ENCODE results near the gene CCT7.
"Not testable (repeated sequence)": the region's sequence is repeated elsewhere in the genome, so short reads cannot be mapped to it uniquely, and the experiment has no call there.

The CCT7 gene

DNA sequence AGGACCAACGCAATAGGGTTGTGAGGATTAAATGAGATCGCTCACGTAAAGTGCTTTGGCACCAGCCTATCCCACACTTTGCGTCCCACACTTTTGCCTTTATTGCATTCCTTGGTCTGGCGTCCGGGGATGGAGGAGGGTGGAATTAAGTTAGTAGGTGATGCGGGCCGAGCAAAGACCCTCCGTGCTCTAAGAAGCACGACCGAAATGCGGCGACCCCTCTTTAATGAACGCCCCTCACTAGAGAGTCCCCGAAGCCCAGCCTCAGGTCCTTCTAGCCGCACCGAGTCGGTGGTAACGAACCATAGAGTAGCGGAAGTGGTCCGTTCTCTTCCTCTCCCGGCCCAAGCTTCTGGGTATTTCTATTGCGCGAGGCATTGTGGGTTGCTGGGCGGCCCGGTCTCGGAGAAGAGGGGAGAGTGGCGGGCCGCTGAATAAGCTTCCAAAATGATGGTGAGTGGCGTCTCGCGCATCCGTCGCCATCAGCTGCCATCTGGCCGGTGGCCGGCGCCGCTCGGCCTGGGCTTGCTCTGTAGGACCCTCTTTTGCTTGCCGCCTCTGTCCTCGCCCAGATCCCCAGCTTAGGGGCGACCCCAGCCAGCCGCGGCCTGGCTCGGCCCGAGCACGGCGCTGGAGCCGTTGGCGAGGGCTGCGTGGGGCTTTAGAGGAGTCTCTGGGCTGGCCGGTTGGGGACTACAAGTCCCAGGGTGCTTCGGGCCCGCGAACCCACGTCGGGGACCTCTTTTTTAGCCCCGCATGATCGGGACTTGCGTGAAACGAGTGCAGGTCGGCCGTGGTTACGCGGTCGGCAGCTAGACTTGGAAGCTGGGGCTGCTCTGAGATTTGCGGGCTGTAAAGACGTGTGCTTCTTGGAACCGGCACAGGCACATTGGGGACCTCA is at the start of gene CCT7:
CCT7 (plus strand) TSS at position 377 of the 901 bp plus-strand sequence; CDS start at position 448, 71 bp downstream.
- no peaks in the 10 kb centered on the region for H3K9me3 Mint-ChIP-seq
- H3K36me3 Mint-ChIP-seq (ENCODE audit: low read depth): peaks cover 57% of the 10 kb centered on the region
- no peaks in the 10 kb centered on the region for H3K27me3 Mint-ChIP-seq
- H3K27ac Mint-ChIP-seq: peak within 1 kb of the TSS; percentile 98
- peak; percentile 89 for DNase-seq
- peak within 1 kb of the TSS; percentile 86 for H3K4me3 Mint-ChIP-seq
- peaks cover 36% of the 10 kb centered on the region for H3K4me1 Mint-ChIP-seq (ENCODE audit: low read depth)

DNA sequence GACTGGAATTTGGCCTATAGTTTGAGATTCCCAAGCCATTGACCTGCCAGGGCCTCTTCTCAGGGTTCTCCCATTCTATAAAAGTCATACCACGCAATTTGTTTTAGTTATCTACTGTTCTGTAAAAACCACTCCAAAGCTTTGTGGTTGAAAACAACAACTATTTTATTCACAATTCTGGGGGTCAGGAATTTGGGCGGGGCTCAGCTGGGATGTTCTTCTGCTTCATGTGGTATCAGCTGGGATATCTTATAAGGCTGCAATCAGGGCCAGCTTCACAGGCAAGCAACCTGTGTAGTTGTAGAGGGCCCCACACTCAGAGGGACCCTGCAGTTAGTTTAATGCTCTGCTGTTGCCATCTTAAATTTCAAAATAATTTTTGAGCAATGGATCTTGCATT is 48.1 kb upstream of the CCT7 start:
- H3K27ac Mint-ChIP-seq: no peak overlapping the region
- H3K4me1 Mint-ChIP-seq (ENCODE audit: low read depth): no peaks in the 10 kb centered on the region
- no peak for DNase-seq
- H3K27me3 Mint-ChIP-seq: peaks cover 33% of the 10 kb centered on the region
- no peaks in the 10 kb centered on the region for H3K36me3 Mint-ChIP-seq (ENCODE audit: low read depth)
- H3K4me3 Mint-ChIP-seq: no peak overlapping the region
- peaks cover 9% of the 10 kb centered on the region for H3K9me3 Mint-ChIP-seq

DNA sequence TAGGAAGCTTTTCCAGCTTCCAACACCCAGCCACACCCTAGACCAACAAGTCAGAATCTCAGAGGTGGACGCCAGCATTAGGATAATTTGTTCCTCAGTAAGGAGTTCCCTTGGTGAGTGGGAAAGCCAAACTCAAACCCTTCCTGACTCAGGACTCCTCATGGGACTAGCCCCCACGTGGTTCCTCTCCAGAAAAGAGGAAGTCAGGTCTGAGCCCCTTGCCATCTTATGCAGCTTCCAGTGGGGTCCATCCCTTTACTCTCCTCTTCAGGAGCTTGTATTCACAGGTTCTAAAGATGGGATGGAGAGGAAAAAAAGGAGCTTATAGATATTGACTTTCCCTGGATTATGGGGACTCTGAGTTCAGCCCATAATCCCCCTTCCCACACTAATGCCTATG is 46.6 kb upstream of the CCT7 start:
- H3K4me3 Mint-ChIP-seq: no peak overlapping the region
- DNase-seq: no peak
- H3K9me3 Mint-ChIP-seq: peaks cover 9% of the 10 kb centered on the region
- no peak overlapping the region for H3K27ac Mint-ChIP-seq
- H3K4me1 Mint-ChIP-seq (ENCODE audit: low read depth): no peaks in the 10 kb centered on the region
- no peaks in the 10 kb centered on the region for H3K36me3 Mint-ChIP-seq (ENCODE audit: low read depth)
- peaks cover 23% of the 10 kb centered on the region for H3K27me3 Mint-ChIP-seq

DNA sequence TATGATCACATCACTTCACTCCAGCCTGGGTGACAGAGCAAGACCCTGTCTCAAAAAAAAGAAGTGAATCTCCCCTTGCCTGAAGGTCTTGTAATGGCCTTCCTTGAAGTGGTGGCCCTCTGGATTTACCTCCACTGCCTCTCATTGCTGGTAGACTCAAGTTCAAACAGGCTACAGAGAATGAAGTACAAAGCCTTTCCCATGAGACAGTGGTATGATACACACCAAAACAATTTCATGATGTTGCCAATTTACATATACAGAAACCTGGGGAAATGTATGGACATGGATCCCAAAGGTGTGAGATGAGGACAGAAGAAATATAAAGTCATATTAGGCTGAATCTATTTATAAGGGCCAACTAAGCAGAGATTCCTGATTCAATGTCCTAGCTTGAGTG is 36.5 kb upstream of the CCT7 start:
- H3K27me3 Mint-ChIP-seq: peaks cover 48% of the 10 kb centered on the region

DNA sequence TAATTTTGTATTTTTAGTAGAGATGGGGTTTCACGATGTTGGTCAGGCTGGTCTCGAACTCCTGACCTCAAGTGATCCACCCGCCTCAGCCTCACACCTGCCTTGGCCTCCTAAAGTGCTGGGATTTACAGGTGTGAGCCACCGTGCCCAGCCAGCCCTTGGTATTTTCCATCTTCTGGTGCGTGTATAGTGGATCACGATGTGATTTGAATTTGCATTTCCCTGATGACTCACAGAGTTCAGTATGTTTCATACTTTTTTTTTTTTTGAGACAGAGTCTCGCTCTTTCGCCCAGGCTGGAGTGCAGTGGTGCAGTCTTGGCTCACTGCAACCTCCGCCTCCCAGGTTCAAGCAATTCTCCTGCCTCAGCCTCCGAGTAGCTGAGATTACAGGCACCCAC is 33.8 kb upstream of the CCT7 start:
- not testable (repeated sequence) for H3K9me3 Mint-ChIP-seq; DNase-seq; H3K4me3 Mint-ChIP-seq; H3K27ac Mint-ChIP-seq; H3K36me3 Mint-ChIP-seq (ENCODE audit: low read depth)
- peaks cover 10% of the 10 kb centered on the region for H3K4me1 Mint-ChIP-seq (ENCODE audit: low read depth)
- peaks cover 69% of the 10 kb centered on the region for H3K27me3 Mint-ChIP-seq

More for the DNA sequence above, 36.5 kb upstream of the CCT7 start:
- DNase-seq: no peak
- H3K4me1 Mint-ChIP-seq (ENCODE audit: low read depth): peaks cover 7% of the 10 kb centered on the region
- H3K27ac Mint-ChIP-seq: no peak overlapping the region
- no peaks in the 10 kb centered on the region for H3K36me3 Mint-ChIP-seq (ENCODE audit: low read depth)
- no peak overlapping the region for H3K4me3 Mint-ChIP-seq
- H3K9me3 Mint-ChIP-seq: no peaks in the 10 kb centered on the region

DNA sequence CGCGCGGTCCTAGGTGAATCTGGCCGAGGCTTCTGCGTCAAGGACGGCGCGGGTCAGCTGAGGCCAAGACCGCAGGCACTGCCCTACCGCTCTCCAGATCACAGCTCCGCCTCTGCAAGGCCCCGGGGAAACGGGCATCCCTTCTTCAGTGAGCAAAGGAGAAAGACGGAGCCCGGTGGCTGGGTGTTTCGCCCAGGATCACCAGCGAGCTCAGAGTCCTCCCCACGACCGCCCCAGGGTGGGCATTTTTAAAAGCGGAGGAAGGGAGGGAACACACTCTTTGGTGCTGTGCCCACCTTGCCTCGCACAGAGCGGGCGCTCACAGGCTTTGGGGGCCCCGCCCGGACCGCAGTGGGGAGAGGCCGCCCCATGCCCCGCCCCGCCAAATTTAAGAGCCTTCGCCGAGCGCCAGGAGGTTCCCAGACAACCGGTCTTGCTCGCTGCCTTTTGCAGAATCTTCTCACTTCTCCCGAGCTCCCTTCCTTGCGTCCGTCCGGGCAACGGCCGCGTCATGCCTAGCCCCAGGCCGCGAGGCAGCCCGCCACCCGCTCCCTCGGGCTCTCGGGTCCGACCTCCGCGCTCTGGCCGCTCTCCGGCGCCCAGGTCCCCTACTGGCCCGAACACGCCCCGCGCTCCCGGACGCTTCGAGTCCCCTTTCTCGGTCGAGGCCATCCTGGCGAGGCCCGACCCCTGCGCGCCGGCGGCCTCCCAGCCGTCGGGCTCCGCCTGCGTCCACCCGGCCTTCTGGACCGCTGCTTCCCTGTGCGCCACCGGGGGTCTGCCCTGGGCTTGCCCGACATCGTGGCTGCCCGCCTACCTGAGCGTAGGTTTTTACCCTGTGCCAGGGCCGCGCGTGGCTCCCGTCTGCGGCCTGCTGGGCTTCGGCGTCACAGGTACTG is 31.7 kb upstream of the CCT7 start, which contains the start of gene NOTO:
NOTO (plus strand) TSS at position 419 of the 899 bp plus-strand sequence; CDS start at position 512, 93 bp downstream.
- H3K9me3 Mint-ChIP-seq: no peaks in the 10 kb centered on the region
- no peak within 1 kb of the TSS for H3K27ac Mint-ChIP-seq
- peak; percentile 43 for DNase-seq
- peak within 1 kb of the TSS; percentile 31 for H3K4me3 Mint-ChIP-seq
- no peaks in the 10 kb centered on the region for H3K36me3 Mint-ChIP-seq (ENCODE audit: low read depth)
- peaks cover 10% of the 10 kb centered on the region for H3K4me1 Mint-ChIP-seq (ENCODE audit: low read depth)
- H3K27me3 Mint-ChIP-seq: peaks cover 73% of the 10 kb centered on the region

DNA sequence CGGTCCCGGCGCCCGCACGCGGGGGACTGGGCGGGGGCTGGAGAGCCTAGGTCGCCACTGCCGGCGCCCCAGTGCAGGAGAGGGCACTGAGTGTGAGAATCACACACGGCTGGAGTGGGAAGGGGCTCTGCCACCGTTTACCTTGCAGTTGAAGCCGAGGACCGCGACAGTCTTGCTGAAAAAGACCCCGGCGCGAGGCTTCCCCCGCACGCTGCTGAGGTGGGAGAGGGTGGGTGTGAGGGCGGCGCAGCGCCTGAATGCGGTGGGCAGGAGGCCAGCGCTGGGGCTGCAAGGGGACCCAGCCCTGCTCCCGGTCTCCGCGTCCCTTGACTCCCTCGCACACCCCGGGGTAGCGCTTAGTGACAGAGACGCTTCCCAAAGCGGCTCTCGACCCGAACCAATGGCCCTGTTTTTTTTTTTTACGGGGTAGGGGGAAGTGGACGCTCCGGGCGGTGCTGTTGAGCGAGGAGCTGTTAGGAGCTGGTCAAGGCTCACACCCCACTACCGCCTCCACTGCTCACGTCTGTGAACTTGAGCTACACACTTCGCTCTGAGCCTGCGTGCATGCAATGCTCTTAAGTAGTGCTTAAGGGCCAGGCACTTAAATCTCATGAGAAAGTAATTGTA is 30.9 kb upstream of the CCT7 start:
- DNase-seq: peak; percentile 35
- Mint-ChIP-seq H3K27me3 (peaks cover 69% of the 10 kb centered on the region), H3K36me3 (ENCODE audit: low read depth) (no peaks in the 10 kb centered on the region), H3K9me3 (no peaks in the 10 kb centered on the region), H3K4me3 (no peak overlapping the region), H3K27ac (no peak overlapping the region), H3K4me1 (ENCODE audit: low read depth) (peaks cover 10% of the 10 kb centered on the region)

DNA sequence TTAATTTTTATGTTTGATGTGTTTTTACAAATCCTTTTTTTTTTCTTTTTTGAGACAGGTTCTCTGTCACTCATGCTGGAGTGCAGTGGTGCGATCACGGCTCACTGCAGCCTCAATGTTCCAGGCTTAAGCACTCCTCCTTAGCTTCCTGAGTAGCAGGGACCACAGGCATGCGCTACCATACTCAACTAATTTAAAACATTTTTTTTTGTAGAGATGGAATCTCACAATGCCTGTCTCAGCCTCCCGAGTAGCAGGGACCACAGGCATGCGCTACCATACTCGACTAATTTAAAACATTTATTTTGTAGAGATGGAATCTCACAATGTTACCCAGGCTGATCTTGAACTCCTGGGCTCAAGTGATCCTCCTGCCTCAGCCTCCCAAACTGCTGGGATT is 28.5 kb upstream of the CCT7 start:
- Mint-ChIP-seq H3K27ac (no peak overlapping the region), H3K27me3 (peaks cover 49% of the 10 kb centered on the region), H3K9me3 (no peaks in the 10 kb centered on the region), H3K4me3 (no peak overlapping the region), H3K36me3 (ENCODE audit: low read depth) (no peaks in the 10 kb centered on the region), H3K4me1 (ENCODE audit: low read depth) (peaks cover 9% of the 10 kb centered on the region)
- DNase-seq: no peak

DNA sequence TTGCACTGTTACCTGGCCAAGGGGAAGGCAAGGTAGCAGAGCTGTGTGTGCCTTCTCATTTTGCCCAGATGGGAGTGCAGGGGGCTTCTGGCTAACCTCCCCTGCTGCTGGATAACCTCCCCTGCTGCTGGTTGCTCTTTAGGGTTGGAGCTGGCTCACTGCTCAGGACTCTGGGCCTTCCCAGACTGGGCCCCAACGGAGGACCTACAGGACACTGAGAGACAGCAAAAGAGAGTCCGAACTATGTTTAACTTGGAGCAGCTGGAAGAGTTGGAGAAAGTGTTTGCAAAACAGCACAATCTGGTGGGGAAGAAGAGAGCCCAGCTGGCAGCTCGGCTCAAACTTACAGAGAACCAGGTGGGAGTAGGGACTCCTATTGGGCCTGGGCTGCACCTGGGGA is 25.9 kb upstream of the CCT7 start:
- H3K36me3 Mint-ChIP-seq (ENCODE audit: low read depth): no peaks in the 10 kb centered on the region
- H3K4me3 Mint-ChIP-seq: no peak overlapping the region
- no peak overlapping the region for H3K27ac Mint-ChIP-seq
- no peaks in the 10 kb centered on the region for H3K9me3 Mint-ChIP-seq
- peaks cover 12% of the 10 kb centered on the region for H3K4me1 Mint-ChIP-seq (ENCODE audit: low read depth)
- DNase-seq: no peak
- peaks cover 31% of the 10 kb centered on the region for H3K27me3 Mint-ChIP-seq

DNA sequence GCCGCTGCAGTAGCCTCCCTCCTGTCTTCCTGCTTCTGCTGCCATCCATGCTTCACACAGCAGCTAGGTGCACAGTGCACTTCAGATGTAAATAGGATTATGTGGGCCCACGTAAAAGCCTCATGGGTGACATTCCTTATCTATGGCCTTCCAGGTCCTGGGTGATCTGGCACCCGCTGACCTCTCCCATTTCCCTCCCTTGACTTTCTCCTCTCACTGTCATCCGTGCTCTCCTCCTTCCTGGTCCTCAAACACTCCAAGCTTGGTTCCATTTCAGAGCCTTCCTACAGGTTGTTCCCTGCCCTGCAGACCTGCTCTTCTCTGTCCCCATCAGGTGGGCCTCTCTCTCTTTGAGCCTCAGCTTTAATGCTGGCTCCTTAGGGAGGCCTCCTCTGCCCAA is 24.1 kb upstream of the CCT7 start:
- Mint-ChIP-seq H3K4me1 (ENCODE audit: low read depth) (peaks cover 21% of the 10 kb centered on the region), H3K27me3 (peaks cover 17% of the 10 kb centered on the region), H3K36me3 (ENCODE audit: low read depth) (peaks cover 9% of the 10 kb centered on the region), H3K27ac (no peak overlapping the region), H3K4me3 (no peak overlapping the region), H3K9me3 (no peaks in the 10 kb centered on the region)
- DNase-seq: no peak

DNA sequence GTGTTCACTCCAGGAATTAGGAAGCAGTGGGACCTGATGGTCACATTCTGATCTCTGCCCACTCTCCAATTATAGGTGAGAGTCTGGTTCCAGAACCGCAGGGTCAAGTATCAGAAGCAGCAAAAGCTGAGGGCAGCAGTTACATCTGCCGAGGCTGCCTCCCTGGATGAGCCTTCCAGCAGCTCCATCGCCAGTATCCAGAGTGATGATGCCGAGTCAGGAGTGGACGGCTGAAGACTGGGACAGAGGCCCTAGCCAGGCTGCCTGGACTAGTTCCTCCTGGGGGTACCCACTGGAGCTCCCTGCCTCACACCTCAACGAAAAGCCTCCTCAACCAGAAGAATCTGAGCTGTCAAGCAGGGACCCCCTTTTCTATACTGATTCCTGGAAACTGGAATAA is 23.4 kb upstream of the CCT7 start:
- Mint-ChIP-seq H3K36me3 (ENCODE audit: low read depth) (peaks cover 10% of the 10 kb centered on the region), H3K27me3 (peaks cover 12% of the 10 kb centered on the region), H3K4me1 (ENCODE audit: low read depth) (peaks cover 28% of the 10 kb centered on the region), H3K4me3 (no peak overlapping the region), H3K27ac (no peak overlapping the region), H3K9me3 (no peaks in the 10 kb centered on the region)
- DNase-seq: no peak

DNA sequence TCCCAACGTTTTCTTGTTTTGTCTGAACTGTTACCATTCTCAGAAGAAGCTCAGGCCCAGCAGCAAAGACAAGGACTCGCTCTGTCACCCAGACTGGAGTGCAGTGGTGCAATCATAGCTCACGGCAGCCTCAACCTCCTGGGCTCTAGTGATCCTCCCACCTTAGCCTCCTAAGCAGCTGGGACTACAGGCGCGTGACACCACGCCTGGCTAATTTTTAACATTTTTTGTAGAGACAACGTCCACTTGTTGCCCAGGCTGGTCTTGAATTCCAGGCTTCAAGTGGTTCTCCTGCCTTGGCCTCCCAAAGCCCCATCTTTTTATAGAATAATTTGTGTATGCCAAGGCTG is 22.0 kb upstream of the CCT7 start:
- Mint-ChIP-seq H3K4me3 (no peak overlapping the region), H3K27ac (no peak overlapping the region), H3K4me1 (ENCODE audit: low read depth) (peaks cover 33% of the 10 kb centered on the region), H3K36me3 (ENCODE audit: low read depth) (peaks cover 10% of the 10 kb centered on the region), H3K27me3 (peaks cover 3% of the 10 kb centered on the region), H3K9me3 (no peaks in the 10 kb centered on the region)
- DNase-seq: no peak

DNA sequence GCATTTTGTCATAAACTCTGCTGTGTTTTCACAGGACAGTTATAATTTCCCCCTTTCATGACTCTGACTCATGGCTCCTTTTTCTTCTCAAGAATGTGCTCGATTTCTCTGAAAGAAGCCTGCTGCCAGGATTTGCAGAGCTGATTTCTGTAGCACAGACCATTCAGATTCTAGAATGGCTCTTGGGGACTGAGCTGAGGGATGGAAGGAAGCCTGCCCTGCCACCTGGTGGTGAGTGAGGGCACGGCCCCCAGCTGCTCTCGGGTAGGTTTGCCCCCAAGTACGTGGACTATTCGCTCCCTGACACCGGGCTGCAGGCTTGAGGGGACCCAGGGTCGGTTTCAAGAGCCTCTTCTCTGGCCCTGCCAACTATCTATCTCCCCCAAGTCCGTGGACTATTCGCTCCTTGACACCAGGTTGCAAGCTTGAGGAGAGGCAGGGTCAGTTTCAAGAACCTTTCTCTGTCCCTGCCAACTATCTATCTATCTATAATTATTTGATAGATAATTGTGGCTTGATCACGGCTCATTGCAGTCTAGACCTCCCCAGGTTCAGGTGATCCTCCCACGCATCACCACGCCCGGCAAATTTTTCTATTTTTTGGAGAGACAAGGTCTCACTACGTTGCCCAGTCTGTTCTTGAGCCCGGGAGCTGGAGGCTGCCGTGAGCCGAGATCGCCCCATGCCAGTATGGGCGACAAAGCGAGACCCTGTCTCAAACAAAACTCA is 21.5 kb upstream of the CCT7 start:
- Mint-ChIP-seq H3K4me3 (no peak overlapping the region), H3K27me3 (peaks cover 2% of the 10 kb centered on the region), H3K36me3 (ENCODE audit: low read depth) (peaks cover 10% of the 10 kb centered on the region), H3K4me1 (ENCODE audit: low read depth) (peaks cover 35% of the 10 kb centered on the region), H3K27ac (peak overlapping the region; percentile 40), H3K9me3 (no peaks in the 10 kb centered on the region)
- peak; percentile 85 for DNase-seq
